Measurements from ENCODE around the gene CD79B. TPM values are rescaled to one million over a fixed set of nuclear protein-coding genes. Genes with fewer than 3 reads are reported as not detected.

Gene CD79B
- polyA plus RNA-seq, 1 of the 3 experiments (the other 2 are of a cell fraction), result 0.10 TPM

GRCh38 chr17:63963123-63963522 lies 31.0 kb upstream of the CD79B start:
- Histone ChIP-seq H3K9ac (no peak overlapping the region), H3F3A (replicated peaks; ENCODE audit: insufficient read depth) (no peaks in the 10 kb centered on the region), H3K36me3 (replicated peaks in 1 of 2; ENCODE audit: control insufficient read depth in 1 of 2, insufficient read depth in 2 of 2, low read length in 1 of 2) (no peaks in the 10 kb centered on the region), H3K9me3 (no peaks in the 10 kb centered on the region), H2AFZ (ENCODE audit: low read depth) (no peak overlapping the region), H3K4me3 (ENCODE audit: low read depth in 2 of 2, low read length in 1 of 2) (no peak overlapping the region), H4K20me1 (ENCODE audit: insufficient read depth) (no peaks in the 10 kb centered on the region), H3K79me2 (ENCODE audit: insufficient read depth) (no peaks in the 10 kb centered on the region), H3K27me3 (ENCODE audit: insufficient read depth) (no peaks in the 10 kb centered on the region), H3K27ac (ENCODE audit: low read depth in 2 of 2, low read length in 1 of 2) (no peak overlapping the region), H3K4me1 (ENCODE audit: control insufficient read depth in 1 of 2, insufficient read depth in 2 of 2, low read depth in 1 of 2, low read length in 1 of 2) (no peaks in the 10 kb centered on the region), H3K9me2 (no peaks in the 10 kb centered on the region), H3K4me2 (no peak overlapping the region)
- 87% methylated on average over 4 of the region's 4 CpGs for WGBS (ENCODE audit: low lambda C conversion rate)
- no peak for DNase-seq
- ChIA-PET POLR2A (no interaction called here), CTCF (interaction anchor here (1.0 to 4.3 kb wide), 6 partner anchors 12 to 189 kb away, joined by 3 to 30 read pairs (median 5); partner anchors contain the start of gene GH1)
- no peak for TF ChIP-seq CHD2 (IDR thresholded peaks at IDR 0.05; ENCODE audit: low read length, partially characterized antibody)
- TF ChIP-seq JUND (IDR thresholded peaks at IDR 0.05), result no peak
- TF ChIP-seq, protein P1, sequence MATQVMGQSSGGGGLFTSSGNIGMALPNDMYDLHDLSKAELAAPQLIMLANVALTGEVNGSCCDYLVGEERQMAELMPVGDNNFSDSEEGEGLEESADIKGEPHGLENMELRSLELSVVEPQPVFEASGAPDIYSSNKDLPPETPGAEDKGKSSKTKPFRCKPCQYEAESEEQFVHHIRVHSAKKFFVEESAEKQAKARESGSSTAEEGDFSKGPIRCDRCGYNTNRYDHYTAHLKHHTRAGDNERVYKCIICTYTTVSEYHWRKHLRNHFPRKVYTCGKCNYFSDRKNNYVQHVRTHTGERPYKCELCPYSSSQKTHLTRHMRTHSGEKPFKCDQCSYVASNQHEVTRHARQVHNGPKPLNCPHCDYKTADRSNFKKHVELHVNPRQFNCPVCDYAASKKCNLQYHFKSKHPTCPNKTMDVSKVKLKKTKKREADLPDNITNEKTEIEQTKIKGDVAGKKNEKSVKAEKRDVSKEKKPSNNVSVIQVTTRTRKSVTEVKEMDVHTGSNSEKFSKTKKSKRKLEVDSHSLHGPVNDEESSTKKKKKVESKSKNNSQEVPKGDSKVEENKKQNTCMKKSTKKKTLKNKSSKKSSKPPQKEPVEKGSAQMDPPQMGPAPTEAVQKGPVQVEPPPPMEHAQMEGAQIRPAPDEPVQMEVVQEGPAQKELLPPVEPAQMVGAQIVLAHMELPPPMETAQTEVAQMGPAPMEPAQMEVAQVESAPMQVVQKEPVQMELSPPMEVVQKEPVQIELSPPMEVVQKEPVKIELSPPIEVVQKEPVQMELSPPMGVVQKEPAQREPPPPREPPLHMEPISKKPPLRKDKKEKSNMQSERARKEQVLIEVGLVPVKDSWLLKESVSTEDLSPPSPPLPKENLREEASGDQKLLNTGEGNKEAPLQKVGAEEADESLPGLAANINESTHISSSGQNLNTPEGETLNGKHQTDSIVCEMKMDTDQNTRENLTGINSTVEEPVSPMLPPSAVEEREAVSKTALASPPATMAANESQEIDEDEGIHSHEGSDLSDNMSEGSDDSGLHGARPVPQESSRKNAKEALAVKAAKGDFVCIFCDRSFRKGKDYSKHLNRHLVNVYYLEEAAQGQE (IDR thresholded peaks at IDR 0.05; ENCODE audit: low read depth, low read length), result no peak
- no peak for TF ChIP-seq MXI1 (IDR thresholded peaks at IDR 0.05; ENCODE audit: low read depth, low read length)
- TF ChIP-seq, protein P2, sequence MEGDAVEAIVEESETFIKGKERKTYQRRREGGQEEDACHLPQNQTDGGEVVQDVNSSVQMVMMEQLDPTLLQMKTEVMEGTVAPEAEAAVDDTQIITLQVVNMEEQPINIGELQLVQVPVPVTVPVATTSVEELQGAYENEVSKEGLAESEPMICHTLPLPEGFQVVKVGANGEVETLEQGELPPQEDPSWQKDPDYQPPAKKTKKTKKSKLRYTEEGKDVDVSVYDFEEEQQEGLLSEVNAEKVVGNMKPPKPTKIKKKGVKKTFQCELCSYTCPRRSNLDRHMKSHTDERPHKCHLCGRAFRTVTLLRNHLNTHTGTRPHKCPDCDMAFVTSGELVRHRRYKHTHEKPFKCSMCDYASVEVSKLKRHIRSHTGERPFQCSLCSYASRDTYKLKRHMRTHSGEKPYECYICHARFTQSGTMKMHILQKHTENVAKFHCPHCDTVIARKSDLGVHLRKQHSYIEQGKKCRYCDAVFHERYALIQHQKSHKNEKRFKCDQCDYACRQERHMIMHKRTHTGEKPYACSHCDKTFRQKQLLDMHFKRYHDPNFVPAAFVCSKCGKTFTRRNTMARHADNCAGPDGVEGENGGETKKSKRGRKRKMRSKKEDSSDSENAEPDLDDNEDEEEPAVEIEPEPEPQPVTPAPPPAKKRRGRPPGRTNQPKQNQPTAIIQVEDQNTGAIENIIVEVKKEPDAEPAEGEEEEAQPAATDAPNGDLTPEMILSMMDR (IDR thresholded peaks at IDR 0.05), result no peak
- no peak for TF ChIP-seq RXRA (IDR thresholded peaks at IDR 0.05; ENCODE audit: borderline replicate concordance, low read depth)
- no peak for TF ChIP-seq SMC3 (IDR thresholded peaks at IDR 0.05; ENCODE audit: low read depth, low read length)
- no peak for TF ChIP-seq NFIC (IDR thresholded peaks at IDR 0.05; ENCODE audit: borderline replicate concordance)
- TF ChIP-seq USF1 (IDR thresholded peaks at IDR 0.05; ENCODE audit: borderline replicate concordance, low read depth), result no peak
- no peak for TF ChIP-seq SIN3A (IDR thresholded peaks at IDR 0.05; ENCODE audit: borderline replicate concordance, low read depth, low read length)
- TF ChIP-seq, protein P3, sequence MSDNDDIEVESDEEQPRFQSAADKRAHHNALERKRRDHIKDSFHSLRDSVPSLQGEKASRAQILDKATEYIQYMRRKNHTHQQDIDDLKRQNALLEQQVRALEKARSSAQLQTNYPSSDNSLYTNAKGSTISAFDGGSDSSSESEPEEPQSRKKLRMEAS (IDR thresholded peaks at IDR 0.05; ENCODE audit: low read depth), result no peak
- no peak for TF ChIP-seq NRF1 (IDR thresholded peaks at IDR 0.05; ENCODE audit: low read depth, low read length)
- TF ChIP-seq ELF1 (IDR thresholded peaks at IDR 0.05), result no peak
- TF ChIP-seq FOXM1 (IDR thresholded peaks at IDR 0.05; ENCODE audit: low read depth), result no peak
- no peak for TF ChIP-seq EZH2phosphoT487 (IDR thresholded peaks at IDR 0.05; ENCODE audit: borderline replicate concordance, low read depth)
- TF ChIP-seq TAF1 (IDR thresholded peaks at IDR 0.05; ENCODE audit: borderline replicate concordance, low read depth, low read length), result no peak
- TF ChIP-seq PBX3 (IDR thresholded peaks at IDR 0.05), result no peak
